Panc1 (cell line): ENCODE measurements around the gene CPO. TPM values are rescaled to one million over a fixed set of nuclear protein-coding genes. Genes with fewer than 3 reads are reported as not detected.

ENCODE experiments used
- ATAC-seq: fragments of 200-7000 bp; cut with Tn5 transposase; 2 replicates; pipeline ENCODE4 v1.9.1; 2020; ENCODE audit warnings: mild to moderate bottlenecking, moderate library complexity
- BruUV-seq: library from RNA; stranded (reverse); fragments of 400-500 nt; replicated peaks from 2 replicates; lab custom pipeline; 2021; lab: Mats Ljungman, UMichigan
- CTCF ChIA-PET: fragments of 300-600 bp; sonication (Branson Sonifier 250); formaldehyde crosslinking; loops from one replicate; lab custom pipeline; 2022; ENCODE audit warnings: antibody characterized with exemption; lab: Charles Lee
- POLR2A ChIA-PET: fragments of 300-600 bp; sonication (Branson Sonifier 250); formaldehyde crosslinking; loops from one replicate; lab custom pipeline; 2022; ENCODE audit warnings: antibody characterized with exemption; lab: Charles Lee
- DNase-seq: peaks from one replicate; pipeline ENCODE4 v3.0.0-alpha.2; 2010; ENCODE audit warnings: low read depth, low spot score
- H3K27ac ChIP-seq: 2 replicates; pipeline ENCODE4 v1.5.1; 2011; ENCODE audit warnings: mild to moderate bottlenecking, low read length, inconsistent platforms
- H3K27me3 ChIP-seq: fragments of 200-500 bp; sonication (Bioruptor generic); 2 replicates; pipeline ENCODE4 v1.6.0; 2014; ENCODE audit warnings: low read length, inconsistent platforms; ENCODE audit not compliant: control insufficient read depth, insufficient read depth
- H3K36me3 ChIP-seq: fragments of 200-500 bp; sonication (Bioruptor generic); 2 replicates; pipeline ENCODE4 v1.5.1; 2014; ENCODE audit warnings: inconsistent platforms, mild to moderate bottlenecking, low read length, moderate library complexity; ENCODE audit not compliant: control insufficient read depth, insufficient read depth
- H3K4me1 ChIP-seq: 2 replicates; pipeline ENCODE4 v1.5.1; 2011; ENCODE audit warnings: inconsistent platforms, mild to moderate bottlenecking, low read length, moderate library complexity; ENCODE audit not compliant: control insufficient read depth, insufficient read depth
- H3K4me3 ChIP-seq, 2 experiments: 2 replicates each; pipeline ENCODE4 v1.5.1; 2011 to 2012; ENCODE audit warnings: low read depth in 2 of 2, low read length in 2 of 2, mild to moderate bottlenecking in 2 of 2, inconsistent platforms in 1 of 2, moderate library complexity in 1 of 2
- H3K9me3 ChIP-seq: fragments of 200-500 bp; sonication (Bioruptor generic); 2 replicates; pipeline ENCODE4 v1.5.1; 2014; ENCODE audit warnings: low read depth, mild to moderate bottlenecking, inconsistent platforms, low read length, moderate library complexity; ENCODE audit not compliant: control insufficient read depth, insufficient read depth
- CTCF ChIP-seq: fragments of 450-650 bp; IDR thresholded peaks from 2 replicates; pipeline ENCODE4 v1.5.1; 2017; ENCODE audit warnings: mild to moderate bottlenecking
- POLR2AphosphoS5 ChIP-seq: IDR thresholded peaks from 2 replicates; pipeline ENCODE4 v1.6.1; 2012; ENCODE audit warnings: mild to moderate bottlenecking, low read depth, low read length, moderate library complexity
- REST ChIP-seq, 2 experiments: IDR thresholded peaks; 2 replicates each; pipeline ENCODE4 v1.6.1; 2011 to 2012; ENCODE audit warnings: low read depth in 2 of 2, control low read depth in 1 of 2, low read length in 1 of 2, mild to moderate bottlenecking in 1 of 2, moderate library complexity in 1 of 2; ENCODE audit not compliant: insufficient read depth in 1 of 2
- SIN3A ChIP-seq: IDR thresholded peaks from 2 replicates; pipeline ENCODE4 v1.6.1; 2012; ENCODE audit warnings: low read depth, mild to moderate bottlenecking, low read length, moderate library complexity, borderline replicate concordance; ENCODE audit not compliant: insufficient read depth
- TCF7L2 ChIP-seq: IDR thresholded peaks from 2 replicates; pipeline ENCODE4 v1.6.1; 2011; ENCODE audit warnings: mild to moderate bottlenecking, low read depth, low read length, inconsistent platforms
- in situ Hi-C: cut with HindIII; loops from 2 replicates; pipeline ENCODE4 v1.10.0; 2016; ENCODE audit warnings: low sequenced_read_pairs, low pct_unique_long_range_greater_than_20kb
- intact Hi-C: fragments of 100-400 bp; cut with micrococcal nuclease; formaldehyde crosslinking; loops from one replicate; pipeline ENCODE4 v1.10.0; 2022; ENCODE audit not compliant: unreplicated experiment
- total RNA-seq: library from RNA; stranded (reverse); gene quantifications from one replicate; pipeline ENCODE4 v1.2.1, GENCODE V29; 2021; ENCODE audit not compliant: unreplicated experiment

CPO gene
- total RNA-seq, 1 experiment from 2014 or later: not detected

DNA sequence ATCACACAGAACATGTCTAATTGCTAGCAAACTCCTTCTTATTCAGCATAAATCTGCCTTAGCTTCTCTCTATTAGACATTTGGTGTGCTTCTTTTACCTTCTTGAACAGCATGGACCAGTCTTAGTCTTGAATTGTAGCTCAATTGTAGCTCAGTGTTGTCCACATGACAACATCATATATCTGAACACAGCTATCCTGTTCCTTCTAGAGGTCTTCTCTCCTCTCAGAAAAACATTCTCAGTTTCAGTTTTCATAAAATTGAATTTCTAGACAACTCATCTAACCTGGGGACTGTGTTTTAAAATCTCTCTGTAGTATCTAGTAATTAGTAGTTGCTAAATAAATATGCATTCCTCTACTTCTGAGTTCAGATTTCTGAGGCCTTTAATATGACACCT is 47.6 kb downstream of the CPO start:
- Histone ChIP-seq H3K27me3 (no peaks in the 10 kb centered on the region), H3K36me3 (no peaks in the 10 kb centered on the region), H3K9me3 (no peaks in the 10 kb centered on the region), H3K4me3 (no peak overlapping the region), H3K4me1 (peaks cover 17% of the 10 kb centered on the region), H3K27ac (no peak overlapping the region; the same call in 1 of the 2 replicates)
- in situ Hi-C loops (no loop called here), intact Hi-C loops (loop anchor here (10.0 kb wide), 2 partner anchors 292 to 328 kb away; no protein-coding TSS in a partner anchor)
- BruUV-seq: no TSS peak
- ATAC-seq (no peak), DNase-seq (no peak)
- ChIA-PET CTCF (no interaction called here), POLR2A (no interaction called here)
- TF ChIP-seq REST (IDR thresholded peaks at IDR 0.05; ENCODE audit: insufficient read depth in 1 of 2, low read depth in 2 of 2, low read length in 1 of 2): no peak
- TF ChIP-seq TCF7L2: no peak
- TF ChIP-seq POLR2AphosphoS5: no peak
- TF ChIP-seq SIN3A: no peak
- TF ChIP-seq CTCF: no peak

DNA sequence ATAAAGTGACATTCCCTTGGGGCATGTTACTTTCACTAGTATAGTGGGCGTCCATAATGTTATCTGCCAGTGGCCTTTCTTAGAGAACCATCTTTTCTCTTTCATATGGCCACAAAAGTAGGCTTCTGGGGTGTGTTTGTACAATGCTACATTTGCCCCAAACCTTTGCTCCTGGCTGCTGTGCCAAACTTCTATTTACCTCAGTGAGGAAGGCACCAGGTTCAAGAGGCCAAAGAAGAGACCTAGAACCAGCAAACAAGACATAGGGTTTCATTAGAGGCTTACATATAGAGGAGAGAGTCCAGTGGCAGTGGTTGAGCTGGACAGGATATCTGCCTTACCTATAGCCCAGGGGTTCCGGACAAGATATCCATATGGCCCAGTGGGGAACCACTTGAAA is 48.5 kb downstream of the CPO start:
- CTCF ChIA-PET: no interaction called here

More for the DNA sequence above, 48.5 kb downstream of the CPO start:
- H3K27me3 ChIP-seq: no peaks in the 10 kb centered on the region
- H3K27ac ChIP-seq: no peak overlapping the region
- H3K4me3 ChIP-seq: no peak overlapping the region
- POLR2A ChIA-PET: no interaction called here
- H3K4me1 ChIP-seq: peaks cover 8% of the 10 kb centered on the region; the same call in 1 of the 2 replicates
- no TSS peak for BruUV-seq
- TF ChIP-seq CTCF: no peak
- TF ChIP-seq SIN3A: no peak
- no peak for TF ChIP-seq TCF7L2
- TF ChIP-seq REST (IDR thresholded peaks at IDR 0.05; ENCODE audit: insufficient read depth in 1 of 2, low read depth in 2 of 2, low read length in 1 of 2): no peak
- no peak for TF ChIP-seq POLR2AphosphoS5
- DNase-seq (no peak), ATAC-seq (no peak)
- intact Hi-C loops (loop anchor here (2.0 to 10.0 kb wide), 3 partner anchors 187 to 327 kb away; no protein-coding TSS in a partner anchor), in situ Hi-C loops (no loop called here)
- no peaks in the 10 kb centered on the region for H3K9me3 ChIP-seq
- H3K36me3 ChIP-seq: no peaks in the 10 kb centered on the region
